GM23338 (cell line): ENCODE results near the gene CARD9.

Experiments used
- CREB1 ChIP-seq: fragments of 250-450 bp; sonication (Bioruptor Pico); IDR thresholded peaks from 2 replicates; pipeline ENCODE4 v1.5.0; 2020; ENCODE audit warnings: low read depth, mild to moderate bottlenecking, moderate library complexity
- EZH2 ChIP-seq: fragments of 200-600 bp; sonication (generic); IDR thresholded peaks from one replicate; pipeline ENCODE4 v1.8.0; 2017; ENCODE audit warnings: antibody characterized with exemption, mild to moderate bottlenecking, low read depth; ENCODE audit not compliant: unreplicated experiment
- EZH2phosphoT487 ChIP-seq: fragments of 200-600 bp; sonication (generic); IDR thresholded peaks from one replicate; pipeline ENCODE4 v1.8.1; 2018; ENCODE audit warnings: antibody characterized with exemption; ENCODE audit not compliant: unreplicated experiment
- JUNB ChIP-seq: IDR thresholded peaks from one replicate; pipeline ENCODE4 v1.6.1; 2016; ENCODE audit warnings: antibody characterized with exemption; ENCODE audit not compliant: unreplicated experiment
- NANOG ChIP-seq: IDR thresholded peaks from 2 replicates; pipeline ENCODE4 v1.6.1; 2016; ENCODE audit warnings: antibody characterized with exemption, borderline replicate concordance
- POLR2AphosphoS5 ChIP-seq: IDR thresholded peaks from 2 replicates; pipeline ENCODE4 v1.6.1; 2016; ENCODE audit warnings: antibody characterized with exemption, low read depth
- STAT1 ChIP-seq: IDR thresholded peaks from one replicate; pipeline ENCODE4 v1.6.1; 2016; ENCODE audit warnings: antibody characterized with exemption; ENCODE audit not compliant: unreplicated experiment
- ZNF114 ChIP-seq: fragments of 250-450 bp; sonication (Bioruptor Pico); IDR thresholded peaks from 2 replicates; pipeline ENCODE4 v1.5.0; 2020; ENCODE audit warnings: mild to moderate bottlenecking, moderate library complexity
- ZNF331 ChIP-seq: fragments of 250-450 bp; sonication (Bioruptor Pico); IDR thresholded peaks from 2 replicates; pipeline ENCODE4 v1.5.0; 2020; ENCODE audit warnings: low read depth, mild to moderate bottlenecking, moderate library complexity
- TF ChIP-seq, protein P1 (sequence below): IDR thresholded peaks from one replicate; pipeline ENCODE4 v1.6.1; 2018; ENCODE audit warnings: antibody characterized with exemption; ENCODE audit not compliant: unreplicated experiment
- TF ChIP-seq, protein P2 (sequence below), 2 experiments: fragments of 200-600 bp in 1 of 2; sonication (generic) in 1 of 2; conservative IDR thresholded peaks; 2 replicates each; pipeline versions ENCODE4 v1.5.1 to v1.6.1; 2016 to 2017; ENCODE audit warnings: antibody characterized with exemption in 2 of 2, low read depth in 2 of 2, mild to moderate bottlenecking in 2 of 2, moderate library complexity in 1 of 2
- TF ChIP-seq, protein P3 (sequence below): IDR thresholded peaks from 2 replicates; pipeline ENCODE4 v1.6.1; 2016; ENCODE audit warnings: antibody characterized with exemption

DNA sequence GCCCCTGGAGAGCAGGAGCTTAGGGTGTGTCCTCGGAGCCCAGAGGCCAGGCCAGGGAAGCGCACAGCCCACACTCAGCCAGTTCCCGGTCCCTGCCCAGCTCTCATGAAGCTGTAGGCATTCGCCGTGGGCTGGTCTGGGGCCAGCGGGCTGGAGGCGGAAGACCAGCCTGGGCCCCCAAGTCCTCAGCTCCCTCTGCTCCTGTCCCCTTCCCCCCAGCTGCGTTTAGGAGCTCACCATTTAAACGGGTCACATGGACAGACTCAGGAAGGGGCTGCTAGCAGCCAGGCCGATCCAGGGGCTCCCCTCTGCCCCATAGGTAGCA, 27.4 kb downstream of the CARD9 start:
- no peak for TF ChIP-seq EZH2
- TF ChIP-seq, protein P1, sequence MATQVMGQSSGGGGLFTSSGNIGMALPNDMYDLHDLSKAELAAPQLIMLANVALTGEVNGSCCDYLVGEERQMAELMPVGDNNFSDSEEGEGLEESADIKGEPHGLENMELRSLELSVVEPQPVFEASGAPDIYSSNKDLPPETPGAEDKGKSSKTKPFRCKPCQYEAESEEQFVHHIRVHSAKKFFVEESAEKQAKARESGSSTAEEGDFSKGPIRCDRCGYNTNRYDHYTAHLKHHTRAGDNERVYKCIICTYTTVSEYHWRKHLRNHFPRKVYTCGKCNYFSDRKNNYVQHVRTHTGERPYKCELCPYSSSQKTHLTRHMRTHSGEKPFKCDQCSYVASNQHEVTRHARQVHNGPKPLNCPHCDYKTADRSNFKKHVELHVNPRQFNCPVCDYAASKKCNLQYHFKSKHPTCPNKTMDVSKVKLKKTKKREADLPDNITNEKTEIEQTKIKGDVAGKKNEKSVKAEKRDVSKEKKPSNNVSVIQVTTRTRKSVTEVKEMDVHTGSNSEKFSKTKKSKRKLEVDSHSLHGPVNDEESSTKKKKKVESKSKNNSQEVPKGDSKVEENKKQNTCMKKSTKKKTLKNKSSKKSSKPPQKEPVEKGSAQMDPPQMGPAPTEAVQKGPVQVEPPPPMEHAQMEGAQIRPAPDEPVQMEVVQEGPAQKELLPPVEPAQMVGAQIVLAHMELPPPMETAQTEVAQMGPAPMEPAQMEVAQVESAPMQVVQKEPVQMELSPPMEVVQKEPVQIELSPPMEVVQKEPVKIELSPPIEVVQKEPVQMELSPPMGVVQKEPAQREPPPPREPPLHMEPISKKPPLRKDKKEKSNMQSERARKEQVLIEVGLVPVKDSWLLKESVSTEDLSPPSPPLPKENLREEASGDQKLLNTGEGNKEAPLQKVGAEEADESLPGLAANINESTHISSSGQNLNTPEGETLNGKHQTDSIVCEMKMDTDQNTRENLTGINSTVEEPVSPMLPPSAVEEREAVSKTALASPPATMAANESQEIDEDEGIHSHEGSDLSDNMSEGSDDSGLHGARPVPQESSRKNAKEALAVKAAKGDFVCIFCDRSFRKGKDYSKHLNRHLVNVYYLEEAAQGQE, result no peak
- TF ChIP-seq, protein P2, sequence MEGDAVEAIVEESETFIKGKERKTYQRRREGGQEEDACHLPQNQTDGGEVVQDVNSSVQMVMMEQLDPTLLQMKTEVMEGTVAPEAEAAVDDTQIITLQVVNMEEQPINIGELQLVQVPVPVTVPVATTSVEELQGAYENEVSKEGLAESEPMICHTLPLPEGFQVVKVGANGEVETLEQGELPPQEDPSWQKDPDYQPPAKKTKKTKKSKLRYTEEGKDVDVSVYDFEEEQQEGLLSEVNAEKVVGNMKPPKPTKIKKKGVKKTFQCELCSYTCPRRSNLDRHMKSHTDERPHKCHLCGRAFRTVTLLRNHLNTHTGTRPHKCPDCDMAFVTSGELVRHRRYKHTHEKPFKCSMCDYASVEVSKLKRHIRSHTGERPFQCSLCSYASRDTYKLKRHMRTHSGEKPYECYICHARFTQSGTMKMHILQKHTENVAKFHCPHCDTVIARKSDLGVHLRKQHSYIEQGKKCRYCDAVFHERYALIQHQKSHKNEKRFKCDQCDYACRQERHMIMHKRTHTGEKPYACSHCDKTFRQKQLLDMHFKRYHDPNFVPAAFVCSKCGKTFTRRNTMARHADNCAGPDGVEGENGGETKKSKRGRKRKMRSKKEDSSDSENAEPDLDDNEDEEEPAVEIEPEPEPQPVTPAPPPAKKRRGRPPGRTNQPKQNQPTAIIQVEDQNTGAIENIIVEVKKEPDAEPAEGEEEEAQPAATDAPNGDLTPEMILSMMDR (conservative IDR thresholded peaks at IDR 0.05; ENCODE audit: low read depth in 2 of 2), result no peak
- no peak for TF ChIP-seq NANOG
- TF ChIP-seq POLR2AphosphoS5, result no peak
- no peak for TF ChIP-seq JUNB
- no peak for TF ChIP-seq ZNF114 (CRISPR knock-in tag)
- TF ChIP-seq, protein P3, sequence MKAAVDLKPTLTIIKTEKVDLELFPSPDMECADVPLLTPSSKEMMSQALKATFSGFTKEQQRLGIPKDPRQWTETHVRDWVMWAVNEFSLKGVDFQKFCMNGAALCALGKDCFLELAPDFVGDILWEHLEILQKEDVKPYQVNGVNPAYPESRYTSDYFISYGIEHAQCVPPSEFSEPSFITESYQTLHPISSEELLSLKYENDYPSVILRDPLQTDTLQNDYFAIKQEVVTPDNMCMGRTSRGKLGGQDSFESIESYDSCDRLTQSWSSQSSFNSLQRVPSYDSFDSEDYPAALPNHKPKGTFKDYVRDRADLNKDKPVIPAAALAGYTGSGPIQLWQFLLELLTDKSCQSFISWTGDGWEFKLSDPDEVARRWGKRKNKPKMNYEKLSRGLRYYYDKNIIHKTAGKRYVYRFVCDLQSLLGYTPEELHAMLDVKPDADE, result no peak
- no peak for TF ChIP-seq STAT1
- TF ChIP-seq EZH2phosphoT487, result no peak
- TF ChIP-seq ZNF331 (CRISPR knock-in tag), result no peak
- no peak for TF ChIP-seq CREB1 (CRISPR knock-in tag)
